Limb (tissue), 2 donors: Measurements from ENCODE around the gene SORCS2.

Experiments used
- DNase-seq, 2 donors: peaks; one replicate each; pipeline ENCODE4 v3.0.0-alpha.2; 2016; ENCODE audit errors: extremely low spot score in 2 of 2

Gene SORCS2

DNA sequence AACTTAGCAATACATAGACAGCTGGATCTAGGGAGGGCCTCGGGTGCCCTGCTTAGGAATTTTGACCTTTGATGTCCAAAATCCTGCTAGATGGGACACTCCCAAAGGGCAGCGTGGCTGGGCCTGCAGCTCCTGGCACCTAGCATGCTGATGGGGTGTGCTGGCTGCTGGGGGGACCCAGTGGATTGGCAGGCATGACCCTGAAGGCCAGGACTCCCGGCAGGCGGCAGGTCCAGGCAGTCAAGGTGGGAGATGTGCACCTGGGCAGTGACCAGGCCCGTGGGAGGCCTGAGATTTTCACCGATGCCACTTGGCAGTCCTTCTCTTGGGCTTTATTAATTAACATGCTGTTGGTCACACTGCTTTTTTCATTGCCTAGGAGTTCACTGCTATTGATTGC, 158.1 kb downstream of the SORCS2 start:
- DNase-seq = no peak

DNA sequence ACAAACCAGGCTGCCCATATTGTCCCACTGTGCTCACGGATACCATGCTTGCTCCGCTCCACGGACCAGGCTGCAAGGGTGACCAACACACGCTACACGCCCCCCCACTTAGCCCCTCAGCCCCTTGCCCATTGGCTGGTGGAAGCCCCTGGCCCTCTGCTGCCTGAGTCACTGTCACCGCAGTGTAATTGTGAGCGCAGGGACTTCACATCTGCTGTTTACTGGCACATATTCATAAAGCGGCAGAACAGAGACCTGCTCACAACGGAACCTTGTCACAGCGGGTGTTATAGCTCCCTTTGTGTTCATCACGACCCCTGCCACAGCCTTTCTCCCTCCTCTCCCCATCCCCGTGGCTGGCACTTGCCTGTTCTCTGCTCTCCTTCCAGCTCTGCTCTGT, 158.7 kb downstream of the SORCS2 start:
- DNase-seq = no peak

DNA sequence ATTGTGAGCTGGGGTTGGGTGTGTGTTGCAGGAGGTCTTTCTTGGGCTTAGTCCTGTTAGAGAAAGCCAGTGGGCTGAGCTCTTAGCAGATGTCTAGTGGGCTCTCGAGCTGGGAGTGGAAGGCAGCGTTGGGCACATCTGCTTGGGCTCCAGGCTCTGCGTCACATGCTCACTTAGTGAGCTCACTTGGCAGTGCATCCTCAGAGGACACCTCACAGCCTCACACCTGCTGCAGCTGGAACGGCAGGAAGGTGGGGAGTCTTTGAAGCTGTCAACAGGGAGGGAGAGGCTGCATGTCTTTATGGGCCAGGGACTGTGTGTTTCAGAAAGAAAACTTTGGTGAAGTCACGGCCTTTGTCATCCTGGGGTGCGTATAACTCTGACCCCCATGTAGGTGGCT, 160.1 kb downstream of the SORCS2 start:
- no peak for DNase-seq

DNA sequence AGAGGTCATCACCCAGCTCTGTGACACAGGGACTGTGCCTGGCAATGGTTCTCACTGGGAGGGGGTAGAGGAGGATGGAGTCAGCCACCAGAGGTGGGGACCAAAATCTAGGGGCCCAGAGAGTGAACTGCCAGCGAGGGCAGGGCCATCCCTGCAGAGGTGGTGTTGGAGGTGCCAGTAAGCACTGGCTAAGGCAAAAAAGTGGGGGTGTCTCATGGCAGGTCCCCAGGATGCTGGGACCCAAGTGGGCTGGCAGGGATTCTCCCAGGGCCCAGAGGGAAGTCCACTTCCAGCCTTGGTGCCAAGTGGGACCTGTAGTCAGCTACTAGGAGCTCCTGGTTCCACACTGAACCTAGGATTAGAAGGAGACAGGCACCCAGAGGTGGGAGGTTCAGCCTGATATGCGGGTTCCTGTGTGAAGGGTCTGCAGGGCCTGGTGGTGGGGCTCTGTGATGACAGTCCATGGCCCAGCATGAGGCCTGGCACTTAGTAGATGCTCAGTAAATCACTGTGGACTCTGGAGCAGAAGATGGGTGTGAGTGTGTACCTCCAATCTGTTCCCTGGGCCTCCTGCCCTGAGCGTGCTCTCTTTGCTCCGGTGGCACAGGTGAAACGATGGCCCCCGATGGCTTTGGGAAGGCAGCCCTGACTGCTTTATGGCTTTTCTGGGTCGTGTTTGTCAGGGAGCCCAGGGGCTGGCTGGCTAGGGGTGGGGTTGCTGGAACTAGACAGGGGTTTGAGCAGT, 160.9 kb downstream of the SORCS2 start:
- no peak for DNase-seq

DNA sequence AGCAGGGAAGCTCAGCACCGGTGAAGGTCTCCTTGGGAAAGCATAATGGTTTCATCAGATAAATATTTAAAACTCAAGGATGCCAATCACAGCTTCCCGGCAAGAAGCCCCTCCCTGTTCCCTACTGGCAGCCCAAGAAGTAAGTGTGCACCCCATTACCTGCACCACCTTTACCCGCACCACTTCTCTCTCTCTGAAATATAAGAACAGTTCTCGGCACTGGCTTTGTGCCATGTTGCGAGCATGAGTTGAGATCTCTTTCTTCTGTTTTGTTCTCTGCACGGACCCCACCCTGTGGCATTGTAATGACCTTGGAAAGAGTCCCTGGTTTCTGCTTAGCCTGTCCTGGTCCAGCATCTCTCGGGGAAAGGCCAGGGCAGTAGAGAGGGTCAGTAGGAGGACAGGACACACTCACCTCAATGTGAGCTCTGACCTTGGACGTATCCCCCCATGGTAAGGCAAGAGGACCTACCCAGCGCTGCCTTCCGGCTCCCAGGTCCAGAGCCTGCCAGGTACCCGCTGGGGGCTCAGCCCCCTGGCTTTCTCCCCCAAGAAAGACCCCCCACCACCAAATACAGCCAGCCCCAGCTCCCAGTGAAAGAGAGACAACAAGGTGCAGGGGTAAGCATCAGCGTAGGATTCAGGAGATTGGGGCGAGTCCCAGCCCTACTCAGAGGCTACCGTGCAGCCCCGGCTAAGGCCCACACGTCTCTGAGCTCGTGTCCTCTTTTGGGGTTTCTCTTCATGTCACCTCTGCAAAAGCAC, 161.7 kb downstream of the SORCS2 start:
- no peak for DNase-seq

- no peak for DNase-seq
Observed at GRCh38 chr4:7354927-7355326, 162.6 kb downstream of the SORCS2 start.

DNA sequence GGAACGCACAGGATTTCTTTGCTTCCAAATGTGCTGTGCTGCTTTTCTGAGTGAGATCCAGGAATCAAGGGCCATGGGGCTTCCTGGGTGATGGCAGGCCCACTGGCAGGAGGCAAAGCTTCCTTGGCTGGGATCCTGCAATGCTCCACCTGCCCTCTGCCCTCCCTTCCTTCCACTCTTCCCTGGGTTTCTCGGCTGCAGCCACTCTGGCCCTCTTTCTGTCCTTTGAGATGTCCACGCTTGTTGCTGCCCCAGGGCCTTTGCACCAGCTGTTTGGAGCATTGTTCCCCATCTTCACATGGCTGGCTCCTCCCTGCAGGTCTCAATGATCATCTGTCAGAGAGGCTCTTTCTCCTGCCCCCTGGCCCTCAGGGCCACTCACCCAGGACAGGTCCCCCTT, 163.5 kb downstream of the SORCS2 start:
- DNase-seq = no peak

- DNase-seq = no peak
Observed at GRCh38 chr4:7356667-7357310, 164.5 kb downstream of the SORCS2 start.

GRCh38 chr4:7357323-7357722, 165.0 kb downstream of the SORCS2 start:
- DNase-seq = no peak

- DNase-seq = no peak
Observed at GRCh38 chr4:7358100-7358735, 165.9 kb downstream of the SORCS2 start.

DNA sequence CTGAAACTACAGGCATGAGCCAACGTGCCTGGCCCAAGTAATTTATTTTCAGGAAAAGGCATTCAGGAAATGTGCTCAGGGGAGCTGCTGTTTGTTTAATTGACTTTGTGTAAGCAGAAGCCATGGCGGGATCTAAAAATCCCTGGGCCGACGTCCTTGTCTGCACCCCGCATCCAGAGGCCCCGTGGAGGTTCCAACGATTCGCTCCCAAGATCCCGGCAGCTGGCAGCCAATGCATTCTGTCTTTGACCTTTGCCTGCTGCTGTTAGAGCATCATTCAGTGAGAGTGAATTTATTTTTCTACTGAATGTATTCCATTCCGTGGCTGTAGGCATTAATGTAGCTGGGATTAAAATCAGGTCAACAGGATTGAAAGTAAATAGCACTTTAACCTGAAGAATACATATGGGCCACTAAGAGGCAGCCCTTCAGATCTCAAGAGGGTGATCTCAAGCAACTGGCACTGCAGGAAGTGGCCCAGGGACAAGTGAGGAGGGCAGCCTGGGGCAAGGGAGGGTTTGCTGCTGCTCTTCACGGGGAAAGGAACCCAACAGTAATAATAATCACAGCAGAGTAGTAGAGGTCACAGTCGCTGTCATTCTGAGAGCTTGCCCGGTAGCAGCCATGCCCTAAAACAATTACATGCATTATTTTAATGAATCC, 167.2 kb downstream of the SORCS2 start:
- no peak for DNase-seq

- DNase-seq = no peak
Observed at GRCh38 chr4:7360806-7361205, 168.5 kb downstream of the SORCS2 start.

DNA sequence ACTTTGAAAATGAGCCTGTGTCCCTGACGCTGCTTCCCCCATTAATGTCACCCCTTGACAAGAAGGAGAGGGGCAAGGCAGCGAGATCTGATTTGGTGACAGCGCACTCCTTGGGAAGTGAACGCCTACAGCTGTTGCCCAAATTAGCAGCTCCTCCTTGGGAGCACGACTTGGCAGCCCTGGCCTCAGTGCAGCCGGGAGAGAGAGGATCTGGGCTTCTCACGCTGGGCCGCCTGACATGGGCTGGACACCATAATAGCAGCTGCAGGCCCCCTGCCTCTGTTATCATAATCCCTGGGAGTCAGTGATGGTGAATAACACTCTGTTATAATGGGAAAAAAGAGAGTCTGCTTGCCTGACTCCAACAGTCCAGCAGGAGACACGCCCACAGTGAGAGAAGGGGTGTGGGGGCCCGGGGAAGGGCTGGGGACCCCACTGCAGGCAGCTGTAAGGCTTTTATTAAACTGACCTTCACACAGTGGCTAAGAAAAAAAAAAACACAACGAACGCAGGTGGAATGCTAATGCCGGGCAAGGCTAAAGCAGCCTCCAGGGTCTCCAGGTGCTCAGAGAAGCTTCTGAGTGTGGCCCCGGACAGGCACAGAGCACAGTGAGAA, 169.1 kb downstream of the SORCS2 start:
- peak; percentile 48 to 61 for DNase-seq

DNA sequence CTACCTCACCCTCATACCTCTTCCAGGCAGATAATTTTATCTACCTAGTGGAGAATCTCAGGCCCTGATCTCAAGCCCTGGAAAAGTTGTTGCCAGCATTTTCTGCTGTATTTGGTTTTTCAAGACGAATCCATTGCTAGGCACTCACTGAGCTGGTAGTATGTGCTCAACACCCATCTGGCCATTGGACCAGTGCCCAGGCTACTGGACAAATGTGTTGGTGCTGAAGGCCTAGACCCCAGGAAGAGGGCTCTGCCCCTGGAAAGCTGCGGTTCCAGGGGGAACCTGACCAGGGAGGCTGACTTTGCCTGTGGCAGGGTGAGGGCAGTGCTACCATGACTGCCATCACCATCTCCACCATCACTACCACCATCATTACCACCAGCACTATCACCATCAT, 170.0 kb downstream of the SORCS2 start:
- DNase-seq = no peak

- no peak for DNase-seq
Observed at GRCh38 chr4:7362862-7363430, 170.6 kb downstream of the SORCS2 start.

DNA sequence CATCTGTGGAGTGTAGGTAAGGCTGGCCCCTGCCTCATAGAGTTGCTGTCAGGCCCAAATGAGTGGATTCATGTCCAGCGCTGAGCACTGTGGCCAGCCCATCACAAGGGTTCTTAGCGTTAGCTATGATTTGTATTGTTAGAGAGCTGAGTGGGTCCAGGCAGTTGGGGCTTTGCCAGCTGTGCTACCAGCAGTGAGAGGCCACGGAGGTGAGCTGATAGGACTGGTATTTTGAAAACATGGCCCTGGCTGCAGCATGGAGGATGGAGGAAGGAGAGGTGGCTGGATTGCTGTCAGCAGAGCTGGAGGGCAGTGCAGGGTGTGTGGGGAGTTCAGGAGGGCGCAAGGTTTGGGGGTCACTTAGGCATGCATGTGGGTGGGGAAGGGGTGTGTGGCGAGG, 172.6 kb downstream of the SORCS2 start:
- DNase-seq = no peak

DNA sequence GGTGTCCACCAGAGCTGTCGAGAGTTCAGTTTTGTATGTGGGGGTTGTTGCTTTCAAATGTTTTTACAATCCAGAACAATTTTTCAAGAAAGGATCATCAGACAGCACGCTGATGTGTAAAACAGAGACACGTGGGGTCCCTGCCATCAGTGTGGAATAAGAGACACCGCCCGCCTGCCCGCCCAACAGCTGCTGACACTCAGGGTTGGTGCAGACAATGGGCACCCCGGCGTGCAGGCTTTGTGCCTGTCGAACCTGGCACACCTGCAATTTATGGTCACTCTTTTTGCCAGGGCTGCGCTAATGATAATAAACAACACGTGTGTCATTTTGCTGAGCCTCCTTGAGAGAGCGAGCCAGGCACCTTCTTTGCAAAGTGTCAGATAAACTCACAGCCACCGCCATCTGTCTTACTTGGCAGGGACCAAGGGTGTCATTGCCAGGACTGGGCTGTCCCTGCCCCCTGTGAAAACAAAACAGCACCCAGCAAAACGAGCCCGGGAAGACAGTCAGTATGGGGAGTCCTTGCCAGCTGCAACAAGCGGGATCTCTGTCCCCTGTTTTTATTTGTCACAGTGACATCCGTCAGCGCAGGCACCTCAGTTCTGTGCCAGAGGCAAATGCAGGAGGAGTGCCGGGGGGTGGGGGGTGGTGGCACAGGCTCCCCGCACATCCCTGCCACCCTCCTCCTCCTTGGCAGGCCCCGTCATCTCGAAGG, 173.3 kb downstream of the SORCS2 start:
- no peak for DNase-seq

DNA sequence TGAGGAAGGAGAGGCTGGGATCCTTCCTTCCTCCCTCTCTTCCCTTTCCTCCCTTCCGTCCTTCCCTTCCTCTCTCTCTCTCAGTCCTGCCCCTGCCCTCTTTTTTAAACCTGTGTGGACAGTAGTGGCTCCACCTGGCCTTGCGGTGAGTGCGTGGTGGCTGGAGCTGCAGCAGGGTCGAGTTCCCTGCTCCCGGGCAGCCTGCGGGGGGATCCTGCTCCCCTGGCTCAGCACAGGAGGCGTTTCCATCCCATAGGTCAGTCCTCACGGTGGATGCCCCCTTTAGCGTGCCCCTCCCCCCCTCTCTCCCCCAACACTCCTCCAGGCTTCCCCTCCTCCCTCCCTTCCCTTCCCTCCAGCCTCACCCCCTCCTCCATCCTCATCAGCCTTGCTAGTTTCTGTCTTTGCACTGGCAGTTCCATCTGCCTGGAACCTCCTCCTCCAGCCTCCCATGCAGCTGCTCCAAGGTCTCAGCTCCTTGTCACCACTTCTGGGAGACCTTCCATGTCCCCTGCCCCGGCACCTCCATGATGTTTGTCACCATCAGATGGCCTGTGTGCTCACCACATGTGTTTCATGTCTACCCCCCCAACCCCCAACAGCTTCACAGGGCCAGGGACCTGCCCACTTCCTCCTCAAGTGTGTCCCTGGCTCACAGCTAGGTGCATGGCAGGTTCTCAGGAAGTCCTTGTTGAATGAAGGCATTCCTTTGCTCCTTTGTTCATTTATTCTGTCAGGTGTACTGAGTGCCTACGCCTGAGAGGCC, 174.0 kb downstream of the SORCS2 start:
- DNase-seq = no peak

DNA sequence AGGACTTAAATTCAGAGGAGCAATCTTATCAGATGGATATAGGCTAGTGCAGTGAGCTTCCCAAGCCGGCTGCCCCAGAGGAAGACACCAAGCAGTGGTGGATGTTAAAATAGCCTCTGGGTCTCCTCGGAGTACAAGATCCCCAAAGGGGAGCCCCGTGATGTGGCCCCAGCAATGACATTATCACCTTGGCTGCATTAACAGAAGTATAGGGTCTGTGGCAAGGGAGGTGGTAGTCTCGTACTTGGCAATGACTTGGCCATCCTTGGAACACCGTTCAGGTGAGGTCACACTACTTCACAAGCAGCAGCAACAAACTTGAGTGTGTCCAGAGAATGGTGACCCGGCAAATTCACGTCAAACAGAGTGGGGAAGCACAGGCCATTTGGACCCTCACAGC, 174.6 kb downstream of the SORCS2 start:
- no peak for DNase-seq
